WTC11 (cell line): Measurements from ENCODE around the gene P3H1. TPM values are rescaled to one million over a fixed set of nuclear protein-coding genes. Genes with fewer than 3 reads are reported as not detected.

ENCODE experiments used
- ATAC-seq: fragments of 200-7000 bp; cut with Tn5 transposase; 2 replicates; pipeline ENCODE4 v1.10.0; 2021; ENCODE audit warnings: mild to moderate bottlenecking, moderate library complexity
- CTCF ChIA-PET: fragments of 300-600 bp; sonication (Branson Sonifier 250); formaldehyde crosslinking; loops from one replicate; lab custom pipeline; 2021; ENCODE audit warnings: antibody characterized with exemption; lab: Charles Lee
- POLR2A ChIA-PET: fragments of 350-600 bp; sonication (Branson Sonifier 250); formaldehyde crosslinking; loops from one replicate; lab custom pipeline; 2021; ENCODE audit warnings: antibody characterized with exemption; lab: Charles Lee
- DNase-seq: peaks from one replicate; pipeline ENCODE4 v3.0.0; 2021; ENCODE audit warnings: low spot score
- H3K27ac Mint-ChIP-seq: 2 replicates; pipeline ENCODE4 v1.8.0; 2021; ENCODE audit warnings: mixed read lengths
- H3K27me3 Mint-ChIP-seq: 2 replicates; pipeline ENCODE4 v1.8.0; 2021; ENCODE audit warnings: low read depth, mild to moderate bottlenecking, moderate library complexity, mixed read lengths
- H3K36me3 Mint-ChIP-seq: 2 replicates; pipeline ENCODE4 v1.8.0; 2021; ENCODE audit warnings: mixed read lengths
- H3K4me1 Mint-ChIP-seq: 2 replicates; pipeline ENCODE4 v1.8.0; 2022; ENCODE audit warnings: mixed read lengths
- H3K4me3 Mint-ChIP-seq: 2 replicates; pipeline ENCODE4 v1.8.0; 2021; ENCODE audit warnings: mild to moderate bottlenecking, moderate library complexity, mixed read lengths
- H3K9me3 Mint-ChIP-seq: 2 replicates; pipeline ENCODE4 v1.8.0; 2021; ENCODE audit warnings: mixed read lengths
- AR ChIP-seq: fragments of 250-450 bp; sonication (Bioruptor Pico); IDR thresholded peaks from 2 replicates; pipeline ENCODE4 v1.9.0; 2021; ENCODE audit warnings: mild to moderate bottlenecking
- ATF1 ChIP-seq: sonication (generic); formaldehyde crosslinking; IDR thresholded peaks from 2 replicates; pipeline ENCODE4 v1.8.1; 2023; ENCODE audit warnings: mild to moderate bottlenecking, moderate library complexity, missing genetic modification reagents
- ATF2 ChIP-seq: sonication (generic); formaldehyde crosslinking; IDR thresholded peaks from 2 replicates; pipeline ENCODE4 v1.8.1; 2022; ENCODE audit warnings: low read depth, missing genetic modification reagents, borderline replicate concordance
- ELF4 ChIP-seq: sonication (generic); formaldehyde crosslinking; IDR thresholded peaks from 2 replicates; pipeline ENCODE4 v1.8.1; 2022; ENCODE audit warnings: low read depth, mild to moderate bottlenecking, moderate library complexity, missing genetic modification reagents
- ETV6 ChIP-seq: sonication (generic); formaldehyde crosslinking; IDR thresholded peaks from 2 replicates; pipeline ENCODE4 v1.8.1; 2022; ENCODE audit warnings: mild to moderate bottlenecking, missing genetic modification reagents
- FOXJ3 ChIP-seq: sonication (generic); formaldehyde crosslinking; IDR thresholded peaks from 2 replicates; pipeline ENCODE4 v1.9.0; 2021; ENCODE audit warnings: missing genetic modification reagents, mild to moderate bottlenecking, borderline replicate concordance
- JUN ChIP-seq: sonication (generic); formaldehyde crosslinking; IDR thresholded peaks from 2 replicates; pipeline ENCODE4 v1.8.0; 2023; ENCODE audit warnings: mild to moderate bottlenecking, missing genetic modification reagents
- KAT7 ChIP-seq: sonication (generic); formaldehyde crosslinking; IDR thresholded peaks from 2 replicates; pipeline ENCODE4 v1.8.1; 2023; ENCODE audit warnings: missing genetic modification reagents, mild to moderate bottlenecking, borderline replicate concordance
- MXD4 ChIP-seq: fragments of 250-450 bp; sonication (Bioruptor Pico); IDR thresholded peaks from 2 replicates; pipeline ENCODE4 v1.8.0; 2021; ENCODE audit warnings: mild to moderate bottlenecking, moderate library complexity, borderline replicate concordance
- NFE2L1 ChIP-seq: sonication (generic); formaldehyde crosslinking; IDR thresholded peaks from 2 replicates; pipeline ENCODE4 v1.8.1; 2023; ENCODE audit warnings: missing genetic modification reagents
- NFYB ChIP-seq: sonication (generic); formaldehyde crosslinking; conservative IDR thresholded peaks from 2 replicates; pipeline ENCODE4 v1.8.0; 2022; ENCODE audit warnings: low read depth, missing genetic modification reagents
- NR3C1 ChIP-seq: sonication (generic); formaldehyde crosslinking; conservative IDR thresholded peaks from 2 replicates; pipeline ENCODE4 v1.8.1; 2023; ENCODE audit warnings: low read depth, mild to moderate bottlenecking, missing genetic modification reagents
- SMAD4 ChIP-seq: sonication (generic); formaldehyde crosslinking; IDR thresholded peaks from 2 replicates; pipeline ENCODE4 v1.8.0; 2022; ENCODE audit warnings: mild to moderate bottlenecking, missing genetic modification reagents
- SOX15 ChIP-seq: fragments of 250-450 bp; sonication (Bioruptor Pico); IDR thresholded peaks from 2 replicates; pipeline ENCODE4 v1.9.0; 2021; ENCODE audit warnings: mild to moderate bottlenecking
- SP1 ChIP-seq: sonication (generic); formaldehyde crosslinking; conservative IDR thresholded peaks from 2 replicates; pipeline ENCODE4 v1.8.1; 2022; ENCODE audit warnings: missing genetic modification reagents
- USF1 ChIP-seq: sonication (generic); formaldehyde crosslinking; IDR thresholded peaks from 2 replicates; pipeline ENCODE4 v1.8.0; 2022; ENCODE audit warnings: mild to moderate bottlenecking, missing genetic modification reagents
- ZBTB21 ChIP-seq: sonication (generic); formaldehyde crosslinking; IDR thresholded peaks from 2 replicates; pipeline ENCODE4 v1.8.1; 2023; ENCODE audit warnings: mild to moderate bottlenecking, missing genetic modification reagents, borderline replicate concordance
- ZNF317 ChIP-seq: sonication (generic); formaldehyde crosslinking; IDR thresholded peaks from 2 replicates; pipeline ENCODE4 v1.8.1; 2023; ENCODE audit warnings: low read depth, mild to moderate bottlenecking, moderate library complexity, missing genetic modification reagents, borderline replicate concordance
- ZNF416 ChIP-seq: fragments of 250-450 bp; sonication (Bioruptor Pico); IDR thresholded peaks from 2 replicates; pipeline ENCODE4 v1.9.0; 2021; ENCODE audit warnings: mild to moderate bottlenecking, inconsistent platforms
- ZNF671 ChIP-seq: fragments of 250-450 bp; sonication (Bioruptor Pico); IDR thresholded peaks from 2 replicates; pipeline ENCODE4 v1.8.0; 2021; ENCODE audit warnings: mild to moderate bottlenecking
- total RNA-seq: library from RNA; stranded (reverse); gene quantifications from 3 replicates; pipeline ENCODE4 v1.2.3, GENCODE V29; 2021
- TF ChIP-seq, protein P1 (sequence below): sonication (generic); formaldehyde crosslinking; IDR thresholded peaks from 2 replicates; pipeline ENCODE4 v1.8.1; 2023; ENCODE audit warnings: mild to moderate bottlenecking, missing genetic modification reagents

P3H1 gene
- total RNA-seq, 1 experiment from 2014 or later = 95.1 TPM

- CTCF ChIA-PET = interaction anchor here (1.5 to 2.7 kb wide), 3 partner anchors 13 to 155 kb away, joined by 6 to 14 read pairs (median 9); no protein-coding TSS in a partner anchor
- H3K4me1 Mint-ChIP-seq = peaks cover 19% of the 10 kb centered on the region
- no peak for DNase-seq
- H3K4me3 Mint-ChIP-seq = no peak overlapping the region
- TF ChIP-seq ZNF416 (no peak), NFYB (no peak), ZNF317 (CRISPR knock-in tag) (no peak), FOXJ3 (no peak), ATF1 (CRISPR knock-in tag) (no peak)
- TF ChIP-seq, all 79 proteins: peak for 0
- Mint-ChIP-seq H3K36me3 (no peaks in the 10 kb centered on the region), H3K9me3 (no peaks in the 10 kb centered on the region), H3K27me3 (no peaks in the 10 kb centered on the region), H3K27ac (no peak overlapping the region)
- POLR2A ChIA-PET = interaction anchor here (0.9 kb wide), 1 partner anchor 32 kb away, joined by 3 read pairs; no protein-coding TSS in a partner anchor
- ATAC-seq = no peak
Observed at GRCh38 chr1:42733415-42734200, 33.2 kb downstream of the P3H1 start.

- Mint-ChIP-seq H3K4me1 (peaks cover 17% of the 10 kb centered on the region), H3K4me3 (no peak overlapping the region), H3K9me3 (no peaks in the 10 kb centered on the region), H3K27me3 (no peaks in the 10 kb centered on the region), H3K27ac (no peak overlapping the region), H3K36me3 (no peaks in the 10 kb centered on the region)
- no peak for TF ChIP-seq ZBTB21
- no peak for TF ChIP-seq NFYB
- TF ChIP-seq NR3C1 = no peak
- no peak for TF ChIP-seq AR (CRISPR knock-in tag)
- no peak for TF ChIP-seq SMAD4
- no peak for TF ChIP-seq ETV6 (CRISPR knock-in tag)
- no peak for TF ChIP-seq SOX15 (CRISPR knock-in tag)
- TF ChIP-seq ATF2 = no peak
- TF ChIP-seq, protein P1, sequence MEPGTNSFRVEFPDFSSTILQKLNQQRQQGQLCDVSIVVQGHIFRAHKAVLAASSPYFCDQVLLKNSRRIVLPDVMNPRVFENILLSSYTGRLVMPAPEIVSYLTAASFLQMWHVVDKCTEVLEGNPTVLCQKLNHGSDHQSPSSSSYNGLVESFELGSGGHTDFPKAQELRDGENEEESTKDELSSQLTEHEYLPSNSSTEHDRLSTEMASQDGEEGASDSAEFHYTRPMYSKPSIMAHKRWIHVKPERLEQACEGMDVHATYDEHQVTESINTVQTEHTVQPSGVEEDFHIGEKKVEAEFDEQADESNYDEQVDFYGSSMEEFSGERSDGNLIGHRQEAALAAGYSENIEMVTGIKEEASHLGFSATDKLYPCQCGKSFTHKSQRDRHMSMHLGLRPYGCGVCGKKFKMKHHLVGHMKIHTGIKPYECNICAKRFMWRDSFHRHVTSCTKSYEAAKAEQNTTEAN (CRISPR knock-in tag) = no peak
- TF ChIP-seq ELF4 = no peak
- no peak for TF ChIP-seq NFE2L1
- no peak for TF ChIP-seq USF1 (CRISPR knock-in tag)
- TF ChIP-seq MXD4 (CRISPR knock-in tag) = no peak
- TF ChIP-seq JUN = no peak
- no peak for TF ChIP-seq SP1 (CRISPR knock-in tag)
- no peak for TF ChIP-seq ZNF671 (CRISPR knock-in tag)
- no peak for TF ChIP-seq KAT7 (CRISPR knock-in tag)
- ATAC-seq (no peak), DNase-seq (no peak)
- ChIA-PET POLR2A (interaction anchor here (1.0 kb wide), 1 partner anchor 34 kb away, joined by 4 read pairs; the partner anchor contains the start of genes C1orf50 and P3H1), CTCF (no interaction called here)
Observed at GRCh38 chr1:42732126-42732680, 34.6 kb downstream of the P3H1 start.
